Left forelimb (tissue), 1 donor: ENCODE results near the gene AIF1.
"Not testable (repeated sequence)": the region's sequence is repeated elsewhere in the genome, so short reads cannot be mapped to it uniquely, and the experiment has no call there.

Experiments
- DNase-seq: peaks from one replicate; pipeline ENCODE4 v3.0.0-alpha.2; 2018; ENCODE audit warnings: low spot score

Gene AIF1

GRCh38 chr6:31580807-31581433 is 34.1 kb upstream of the AIF1 start:
- DNase-seq, result peak; percentile 90

GRCh38 chr6:31581434-31582229 is 33.4 kb upstream of the AIF1 start:
- no peak for DNase-seq

GRCh38 chr6:31582230-31582643 is 32.8 kb upstream of the AIF1 start, which contains the start of gene LTB:
Gene LTB (minus strand): TSS chr6:31582424. CDS start chr6:31582417, 7 bp downstream.
- no peak for DNase-seq

GRCh38 chr6:31585491-31585890 is 29.5 kb upstream of the AIF1 start:
- DNase-seq, result no peak

GRCh38 chr6:31586008-31586407 is 29.0 kb upstream of the AIF1 start, which contains the start of gene LST1:
Gene LST1 (plus strand): TSS chr6:31586277. CDS start chr6:31587300, 1,023 bp downstream.
- DNase-seq, result no peak

GRCh38 chr6:31586599-31587281 is 28.3 kb upstream of the AIF1 start:
- DNase-seq, result no peak

GRCh38 chr6:31587791-31588777 is 26.9 kb upstream of the AIF1 start:
- no peak for DNase-seq

- DNase-seq, result no peak
These were observed 26.0 kb upstream of the AIF1 start for GRCh38 chr6:31588871-31589650.

GRCh38 chr6:31590691-31591090 is 24.3 kb upstream of the AIF1 start:
- DNase-seq, result not testable (repeated sequence)

GRCh38 chr6:31592396-31592771 is 22.6 kb upstream of the AIF1 start:
- no peak for DNase-seq

- DNase-seq, result no peak
These were observed 18.0 kb upstream of the AIF1 start for GRCh38 chr6:31597006-31597405.

- no peak for DNase-seq
These were observed 7.7 kb upstream of the AIF1 start for GRCh38 chr6:31607317-31607716.

- no peak for DNase-seq
These were observed 5.3 kb upstream of the AIF1 start for GRCh38 chr6:31609519-31610406.

- no peak for DNase-seq
These were observed 4.1 kb upstream of the AIF1 start for GRCh38 chr6:31610968-31611367.

GRCh38 chr6:31614075-31614619 is 887 bp upstream of the AIF1 start:
- no peak for DNase-seq

- DNase-seq, result no peak
These were observed 714 bp downstream of the AIF1 start for GRCh38 chr6:31615748-31616147.

- DNase-seq, result no peak
These were observed 2.0 kb downstream of the AIF1 start for GRCh38 chr6:31617010-31617409.

- DNase-seq, result peak; percentile 98
These were observed 5.0 kb downstream of the AIF1 start for GRCh38 chr6:31619805-31620585.
